ENCODE measurements around the gene CABS1.

DNA sequence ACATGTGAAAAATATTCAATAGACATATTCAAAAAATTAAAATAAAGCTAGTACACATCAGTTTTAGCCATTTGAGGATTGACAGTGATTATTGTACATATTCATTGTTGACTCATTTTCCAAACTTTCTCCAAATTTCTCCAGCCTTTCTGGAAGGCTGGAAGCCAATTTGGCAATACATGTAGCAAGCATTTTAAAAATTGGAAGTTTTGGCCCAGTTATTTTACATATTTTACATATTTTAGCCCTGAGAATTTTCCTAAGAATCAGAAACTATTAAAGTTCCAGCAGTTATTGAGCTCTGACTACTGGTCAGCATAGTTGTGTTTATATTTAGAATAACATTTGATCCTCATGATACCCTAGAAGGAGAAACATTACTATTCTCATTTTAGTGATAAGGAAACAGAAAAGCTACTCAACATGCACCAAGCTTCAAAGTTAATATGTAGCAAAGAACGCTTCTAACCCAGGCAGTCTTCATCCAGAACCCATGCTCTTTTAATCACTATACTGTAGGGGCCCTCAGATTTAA is 3.2 kb downstream of the CABS1 start:
- TF ChIP-seq CTCF (IDR thresholded peaks at IDR 0.05; ENCODE audit: low read depth, low read length, poor library complexity, severe bottlenecking) (no peak), EZH2phosphoT487 (IDR thresholded peaks at IDR 0.05; ENCODE audit: borderline replicate concordance, low read length) (no peak)

All from DOHH2 (cell line).